Measurements from ENCODE around the gene EXOC1. TPM values are rescaled to one million over a fixed set of nuclear protein-coding genes. Genes with fewer than 3 reads are reported as not detected.
"Not testable (repeated sequence)": the region's sequence is repeated elsewhere in the genome, so short reads cannot be mapped to it uniquely, and the experiment has no call there.

Gene EXOC1
- total and polyA plus RNA-seq, 9 of the 15 experiments (the other 6 are each of a cell fraction or from before 2014, with no cell fraction given) = 16.0 to 45.5 (median 26.2) TPM

DNA sequence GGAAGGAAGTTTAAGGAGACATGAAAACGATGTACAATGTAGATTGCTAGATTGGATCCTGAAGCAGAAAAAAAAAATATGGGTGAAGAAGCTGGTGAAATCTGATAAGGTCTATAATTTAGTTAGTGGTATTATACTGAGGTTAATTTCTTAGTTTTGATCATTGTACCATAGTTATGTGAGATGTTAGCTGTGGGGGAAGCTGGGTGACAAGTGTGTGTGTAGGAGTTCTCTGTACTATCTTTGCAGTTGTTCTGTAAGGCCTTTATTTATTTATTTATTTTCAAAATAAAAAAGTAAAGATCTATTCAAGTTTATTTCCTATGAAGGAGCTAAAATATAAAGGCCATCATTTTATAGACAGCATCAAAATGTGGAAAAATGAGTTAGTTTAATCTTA, 12.5 kb upstream of the EXOC1 start (continued):
- TF ChIP-seq NONO (IDR thresholded peaks at IDR 0.05; ENCODE audit: low read depth in 2 of 2, low read length in 1 of 2) (no peak), SMARCA4 (IDR thresholded peaks at IDR 0.05) (no peak), MEF2A (IDR thresholded peaks at IDR 0.05; ENCODE audit: control insufficient read depth, low read depth, low read length) (no peak), RBM25 (IDR thresholded peaks at IDR 0.05; ENCODE audit: low read depth, low read length, severe bottlenecking) (no peak), NRF1 (conservative IDR thresholded peaks at IDR 0.05 in 1 of 2, IDR thresholded peaks at IDR 0.05 in 1 of 2) (no peak)
- TF ChIP-seq, protein P1, sequence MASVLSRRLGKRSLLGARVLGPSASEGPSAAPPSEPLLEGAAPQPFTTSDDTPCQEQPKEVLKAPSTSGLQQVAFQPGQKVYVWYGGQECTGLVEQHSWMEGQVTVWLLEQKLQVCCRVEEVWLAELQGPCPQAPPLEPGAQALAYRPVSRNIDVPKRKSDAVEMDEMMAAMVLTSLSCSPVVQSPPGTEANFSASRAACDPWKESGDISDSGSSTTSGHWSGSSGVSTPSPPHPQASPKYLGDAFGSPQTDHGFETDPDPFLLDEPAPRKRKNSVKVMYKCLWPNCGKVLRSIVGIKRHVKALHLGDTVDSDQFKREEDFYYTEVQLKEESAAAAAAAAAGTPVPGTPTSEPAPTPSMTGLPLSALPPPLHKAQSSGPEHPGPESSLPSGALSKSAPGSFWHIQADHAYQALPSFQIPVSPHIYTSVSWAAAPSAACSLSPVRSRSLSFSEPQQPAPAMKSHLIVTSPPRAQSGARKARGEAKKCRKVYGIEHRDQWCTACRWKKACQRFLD (CRISPR knock-in tag; IDR thresholded peaks at IDR 0.05) = no peak

GRCh38 chr4:55841373-55842239, 11.8 kb upstream of the EXOC1 start:
- Histone ChIP-seq H2AFZ (ENCODE audit: low read depth, low read length) (peak overlapping the region; percentile 99), H3K4me2 (ENCODE audit: insufficient read depth, low read length) (peak overlapping the region; percentile 77), H3K4me3 (peak overlapping the region; percentile 37), H3K27ac (ENCODE audit: extremely low read depth, low read depth, low read length) (peak overlapping the region; percentile 89), H3K9ac (ENCODE audit: insufficient read depth in 1 of 2, low read depth in 2 of 2, low read length in 2 of 2) (peak overlapping the region; percentile 74 to 86)
- FAIRE-seq; in situ Hi-C loops (cut with MboI); H3K79me2 ChIP-seq (ENCODE audit: control insufficient read depth, insufficient read depth, low read length); H3K9me1 ChIP-seq (ENCODE audit: control insufficient read depth, insufficient read depth, low read length); intact Hi-C loops (cut with micrococcal nuclease); H3K36me3 ChIP-seq (ENCODE audit: control insufficient read depth, insufficient read depth, low read length); H3K9me3 ChIP-seq (replicated peaks; ENCODE audit: control insufficient read depth, insufficient read depth, low read depth, low read length); H3K27me3 ChIP-seq (ENCODE audit: control insufficient read depth in 2 of 2, insufficient read depth in 2 of 2, low read length in 2 of 2); H3K4me1 ChIP-seq (replicated peaks in 1 of 2; ENCODE audit: control insufficient read depth in 2 of 2, insufficient read depth in 2 of 2, low read length in 2 of 2); H4K20me1 ChIP-seq (replicated peaks; ENCODE audit: control insufficient read depth, insufficient read depth, low read length); CTCF ChIA-PET (ENCODE audit: low intra/inter-chr PET ratio); DNase-seq (ENCODE audit: extremely low read depth in 1 of 4, low spot score in 3 of 4): not testable (repeated sequence)
- 9% methylated on average over 18 of the region's 22 CpGs for WGBS (ENCODE audit: insufficient coverage, low coverage, missing lambda C conversion rate)
- TSS peak; percentile 95 for BruUV-seq (replicated peaks)
- POLR2A ChIA-PET = interaction anchor here (0.7 to 1.1 kb wide), 3 partner anchors 9 to 12 kb away, joined by 3 to 4 read pairs (median 4); no protein-coding TSS in a partner anchor
- ATAC-seq = peak; percentile 66
- TF ChIP-seq FOXK2 (conservative IDR thresholded peaks at IDR 0.05 in 1 of 2, IDR thresholded peaks at IDR 0.05 in 1 of 2; ENCODE audit: low read depth in 2 of 2) (peak; percentile 94 to 97), ZBTB17 (CRISPR knock-in tag; IDR thresholded peaks at IDR 0.05) (0 out of 2 replicates have a peak, but pooled peaks have one; percentile 28), EP400 (IDR thresholded peaks at IDR 0.05) (peak; percentile 79), POLR2B (IDR thresholded peaks at IDR 0.05; ENCODE audit: low read depth, partially characterized antibody) (peak; percentile 54), FOXA3 (CRISPR knock-in tag; conservative IDR thresholded peaks at IDR 0.05 in 1 of 2, IDR thresholded peaks at IDR 0.05 in 1 of 2) (peak; percentile 96 to 97), SMAD4 (CRISPR knock-in tag; conservative IDR thresholded peaks at IDR 0.05) (peak; percentile 59; the same call in 1 of the 2 replicates), HDAC1 (IDR thresholded peaks at IDR 0.05) (0 out of 4 replicates have a peak, but pooled peaks of 1 of the 2 experiments have one; percentile 36), DPF2 (IDR thresholded peaks at IDR 0.05) (peak; percentile 57; the same call in 1 of the 2 replicates), POLR2A (conservative IDR thresholded peaks at IDR 0.05) (peak; percentile 85), YY1 (IDR thresholded peaks at IDR 0.05; ENCODE audit: borderline replicate concordance in 1 of 3, control insufficient read depth in 1 of 3, extremely low read depth in 1 of 3, insufficient read depth in 3 of 3, insufficient read length in 1 of 3, insufficient replicate concordance in 2 of 3, low read depth in 1 of 3, low read length in 2 of 3) (peak in 1 of 3 experiments; percentile 80), ATF7 (IDR thresholded peaks at IDR 0.05) (peak; percentile 39; the same call in 1 of the 2 replicates), RBFOX2 (IDR thresholded peaks at IDR 0.05; ENCODE audit: low read depth, low read length) (peak; percentile 52), LEF1 (IDR thresholded peaks at IDR 0.05) (peak; percentile 77)

All from K562 (cell line).